ENCODE results near the gene ST8SIA1.
"Not testable (repeated sequence)": the region's sequence is repeated elsewhere in the genome, so short reads cannot be mapped to it uniquely, and the experiment has no call there.

The ST8SIA1 gene

GRCh38 chr12:22149286-22149685 is 185.2 kb downstream of the ST8SIA1 start:
- not testable (repeated sequence) for DNase-seq

GRCh38 chr12:22146686-22147085 is 187.8 kb downstream of the ST8SIA1 start:
- DNase-seq: not testable (repeated sequence)
